Measurements from ENCODE around the gene RRAS. TPM values are rescaled to one million over a fixed set of nuclear protein-coding genes. Genes with fewer than 3 reads are reported as not detected.
A peak's percentile ranks its signal among the peaks of the same experiment; 100 is the strongest.

RRAS gene
- total RNA-seq, result 10 to 100 TPM in 1 of 2 experiments, 1 to 10 TPM in 1; 9.7 to 11.7 TPM

- intact Hi-C loops (cut with DNase I, micrococcal nuclease), result loop anchor here (1.0 to 10.0 kb wide), 21 partner anchors 36 to 1278 kb away; partner anchors contain the start of genes NOSIP (in 2 of the 2), AKT1S1 (in 1 of the 2), ALDH16A1 (in 1 of the 2) and ASPDH (in 1 of the 2)
- POLR2A ChIA-PET, result interaction anchor here (0.6 to 3.1 kb wide), 14 partner anchors 8 to 388 kb away, joined by 3 to 39 read pairs (median 4); partner anchors contain the start of genes AKT1S1, FUZ, NOSIP and PRMT1
Measured at GRCh38 chr19:49640113-49640898, at the start of gene RRAS. Gene RRAS, minus strand, starts transcription at chr19:49640143. Its CDS starts 45 bp downstream, at chr19:49640098.

GRCh38 chr19:49689133-49690078 is 49.5 kb upstream of the RRAS start, which contains the start of gene ADM5:
Gene ADM5, plus strand, starts transcription at chr19:49689594. Its CDS starts 244 bp downstream, at chr19:49689838.
- no peaks in the 10 kb centered on the region for H3K9me3 Mint-ChIP-seq (ENCODE audit: low read depth)
- peak; percentile 74 for DNase-seq
- CTCF ChIA-PET, result interaction anchor here (0.6 to 2.8 kb wide), 7 partner anchors 8 to 201 kb away, joined by 3 to 10 read pairs (median 4); partner anchors contain the start of gene PRMT1
- intact Hi-C loops (cut with DNase I, micrococcal nuclease), result no loop called here
- peak within 1 kb of the TSS; percentile 62 for H3K4me3 Mint-ChIP-seq
- POLR2A ChIA-PET, result interaction anchor here (0.5 kb wide), 1 partner anchor 9 kb away, joined by 3 read pairs; no protein-coding TSS in a partner anchor
- no peak within 1 kb of the TSS for H3K27ac Mint-ChIP-seq
- peaks cover 28% of the 10 kb centered on the region for H3K36me3 Mint-ChIP-seq (ENCODE audit: low read depth)
- peaks cover 16% of the 10 kb centered on the region for H3K27me3 Mint-ChIP-seq
- ATAC-seq, result peak; percentile 56
- H3K4me1 Mint-ChIP-seq, result peaks cover 23% of the 10 kb centered on the region

More at GRCh38 chr19:49640113-49640898, at the start of gene RRAS:
- Mint-ChIP-seq H3K27me3 (no peaks in the 10 kb centered on the region), H3K36me3 (ENCODE audit: low read depth) (peaks cover 2% of the 10 kb centered on the region), H3K27ac (peak within 1 kb of the TSS; percentile 100), H3K4me1 (peaks cover 48% of the 10 kb centered on the region), H3K9me3 (ENCODE audit: low read depth) (no peaks in the 10 kb centered on the region), H3K4me3 (peak within 1 kb of the TSS; percentile 100)
- CTCF ChIA-PET, result interaction anchor here (0.6 to 6.1 kb wide), 15 partner anchors 17 to 168 kb away, joined by 3 to 62 read pairs (median 5); partner anchors contain the start of genes NOSIP and PRR12
- ATAC-seq (peak; percentile 76), DNase-seq (peak; percentile 100)

- peaks cover 13% of the 10 kb centered on the region for H3K27me3 Mint-ChIP-seq
- intact Hi-C loops (cut with DNase I, micrococcal nuclease), result no loop called here
- ChIA-PET POLR2A (interaction anchor here (0.5 to 1.3 kb wide), 2 partner anchors 10 to 12 kb away, joined by 3 read pairs; no protein-coding TSS in a partner anchor), CTCF (interaction anchor here (0.6 to 2.8 kb wide), 3 partner anchors 9 to 202 kb away, joined by 3 to 10 read pairs (median 4); partner anchors contain the start of gene PRMT1)
- H3K36me3 Mint-ChIP-seq (ENCODE audit: low read depth), result peaks cover 36% of the 10 kb centered on the region
- no peak overlapping the region for H3K4me3 Mint-ChIP-seq
- H3K9me3 Mint-ChIP-seq (ENCODE audit: low read depth), result no peaks in the 10 kb centered on the region
- no peak for DNase-seq
- ATAC-seq, result no peak
- no peak overlapping the region for H3K27ac Mint-ChIP-seq
- peaks cover 23% of the 10 kb centered on the region for H3K4me1 Mint-ChIP-seq
Measured at GRCh38 chr19:49688531-49689132, 48.7 kb upstream of the RRAS start.

- POLR2A ChIA-PET, result interaction anchor here (1.3 kb wide), 1 partner anchor 12 kb away, joined by 3 read pairs; no protein-coding TSS in a partner anchor
- Mint-ChIP-seq H3K27ac (no peak overlapping the region), H3K4me3 (no peak overlapping the region)
Measured at GRCh38 chr19:49687566-49688316, 47.8 kb upstream of the RRAS start.

GRCh38 chr19:49687150-49687549 is 47.2 kb upstream of the RRAS start:
- intact Hi-C loops (cut with DNase I, micrococcal nuclease), result no loop called here
- ATAC-seq (no peak), DNase-seq (no peak)
- H3K36me3 Mint-ChIP-seq (ENCODE audit: low read depth), result peaks cover 45% of the 10 kb centered on the region
- no peak overlapping the region for H3K27ac Mint-ChIP-seq
- peaks cover 28% of the 10 kb centered on the region for H3K4me1 Mint-ChIP-seq
- peaks cover 8% of the 10 kb centered on the region for H3K27me3 Mint-ChIP-seq
- no peaks in the 10 kb centered on the region for H3K9me3 Mint-ChIP-seq (ENCODE audit: low read depth)
- ChIA-PET POLR2A (interaction anchor here (0.7 to 1.3 kb wide), 2 partner anchors 10 to 11 kb away, joined by 3 read pairs; partner anchors contain the start of gene PRMT1), CTCF (interaction anchor here (1.3 kb wide), 1 partner anchor 10 kb away, joined by 5 read pairs; the partner anchor contains the start of gene PRMT1)
- no peak overlapping the region for H3K4me3 Mint-ChIP-seq

More at GRCh38 chr19:49687566-49688316, 47.8 kb upstream of the RRAS start:
- H3K36me3 Mint-ChIP-seq (ENCODE audit: low read depth), result peaks cover 40% of the 10 kb centered on the region
- no peaks in the 10 kb centered on the region for H3K9me3 Mint-ChIP-seq (ENCODE audit: low read depth)
- intact Hi-C loops (cut with DNase I, micrococcal nuclease), result no loop called here
- H3K27me3 Mint-ChIP-seq, result peaks cover 11% of the 10 kb centered on the region
- CTCF ChIA-PET, result interaction anchor here (1.3 kb wide), 1 partner anchor 11 kb away, joined by 5 read pairs; the partner anchor contains the start of gene PRMT1
- DNase-seq (no peak), ATAC-seq (no peak)
- peaks cover 23% of the 10 kb centered on the region for H3K4me1 Mint-ChIP-seq

- peaks cover 50% of the 10 kb centered on the region for H3K36me3 Mint-ChIP-seq (ENCODE audit: low read depth)
- DNase-seq (no peak), ATAC-seq (no peak)
- H3K9me3 Mint-ChIP-seq (ENCODE audit: low read depth), result no peaks in the 10 kb centered on the region
- ChIA-PET CTCF (no interaction called here), POLR2A (interaction anchor here (0.7 kb wide), 1 partner anchor 9 kb away, joined by 3 read pairs; the partner anchor contains the start of gene PRMT1)
- peaks cover 31% of the 10 kb centered on the region for H3K4me1 Mint-ChIP-seq
- H3K27me3 Mint-ChIP-seq, result peaks cover 8% of the 10 kb centered on the region
- intact Hi-C loops (cut with DNase I, micrococcal nuclease), result no loop called here
- no peak overlapping the region for H3K27ac Mint-ChIP-seq
- H3K4me3 Mint-ChIP-seq, result no peak overlapping the region
Measured at GRCh38 chr19:49686503-49687088, 46.7 kb upstream of the RRAS start.

- ATAC-seq (no peak), DNase-seq (no peak)
- H3K9me3 Mint-ChIP-seq (ENCODE audit: low read depth), result no peaks in the 10 kb centered on the region
- H3K4me1 Mint-ChIP-seq, result peaks cover 27% of the 10 kb centered on the region
- H3K27me3 Mint-ChIP-seq, result peaks cover 7% of the 10 kb centered on the region
- ChIA-PET POLR2A (interaction anchor here (0.5 kb wide), 1 partner anchor 100 kb away, joined by 3 read pairs; no protein-coding TSS in a partner anchor), CTCF (interaction anchor here (1.2 kb wide), 1 partner anchor 149 kb away, joined by 6 read pairs; no protein-coding TSS in a partner anchor)
- intact Hi-C loops (cut with DNase I, micrococcal nuclease), result no loop called here
- no peak overlapping the region for H3K27ac Mint-ChIP-seq
- H3K36me3 Mint-ChIP-seq (ENCODE audit: low read depth), result peaks cover 54% of the 10 kb centered on the region
- H3K4me3 Mint-ChIP-seq, result no peak overlapping the region
Measured at GRCh38 chr19:49685845-49686332, 45.9 kb upstream of the RRAS start.

- H3K4me1 Mint-ChIP-seq, result peaks cover 28% of the 10 kb centered on the region
- H3K36me3 Mint-ChIP-seq (ENCODE audit: low read depth), result peaks cover 53% of the 10 kb centered on the region
- DNase-seq (no peak), ATAC-seq (no peak)
- no peaks in the 10 kb centered on the region for H3K27me3 Mint-ChIP-seq
- H3K4me3 Mint-ChIP-seq, result no peak overlapping the region
- H3K27ac Mint-ChIP-seq, result no peak overlapping the region
- no peaks in the 10 kb centered on the region for H3K9me3 Mint-ChIP-seq (ENCODE audit: low read depth)
- intact Hi-C loops (cut with DNase I, micrococcal nuclease), result no loop called here
- ChIA-PET CTCF (interaction anchor here (1.0 to 1.2 kb wide), 2 partner anchors 17 to 148 kb away, joined by 4 to 6 read pairs; no protein-coding TSS in a partner anchor), POLR2A (interaction anchor here (0.5 kb wide), 1 partner anchor 101 kb away, joined by 3 read pairs; no protein-coding TSS in a partner anchor)
Measured at GRCh38 chr19:49684983-49685553, 45.1 kb upstream of the RRAS start.

All from activated CD4-positive, alpha-beta T cell treated with anti-CD3 and anti-CD28 coated beads for 36 hours (primary cell).